ENCODE data around the gene PCDHGA1. TPM values are rescaled to one million over a fixed set of nuclear protein-coding genes. Genes with fewer than 3 reads are reported as not detected.

The PCDHGA1 gene
- total and polyA plus RNA-seq, 2 of the 4 experiments (the other 2 are of a cell fraction), result 0.90 to 0.92 TPM

DNA sequence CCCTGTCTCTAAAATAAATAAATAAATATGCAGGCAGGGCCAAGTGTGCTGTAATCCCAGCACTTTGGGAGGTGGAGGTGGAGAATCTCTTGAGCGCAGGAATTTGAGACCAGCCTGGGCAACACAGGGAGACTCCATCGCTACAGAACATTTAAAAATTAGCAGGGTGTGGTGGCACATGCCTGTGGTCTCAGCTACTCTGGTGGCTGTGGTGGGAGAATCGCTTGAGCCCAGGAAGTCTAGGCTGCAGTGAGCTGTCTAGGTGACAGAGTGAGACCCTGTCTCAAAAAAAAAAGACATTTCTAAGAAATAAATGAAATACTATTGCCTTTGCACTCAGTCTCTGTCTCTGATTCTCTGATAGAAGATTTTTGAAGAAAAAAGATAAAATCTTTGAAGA lies 81.3 kb downstream of the PCDHGA1 start:
- ATAC-seq (ENCODE audit: low read depth) (no peak), DNase-seq (no peak)
- intact Hi-C loops (cut with micrococcal nuclease) (loop anchor here (5.0 kb wide), 1 partner anchor 84 kb away; no protein-coding TSS in a partner anchor), dilution Hi-C loops (cut with HindIII; ENCODE audit: low sequenced_read_pairs, unreplicated experiment) (no loop called here), in situ Hi-C loops (cut with MboI; ENCODE audit: low sequenced_read_pairs) (no loop called here)
- Histone ChIP-seq H3K56ac (ENCODE audit: extremely low read depth, insufficient read depth, low read length) (no peak overlapping the region; the same call in 1 of the 2 replicates), H3K4me1 (ENCODE audit: control insufficient read depth, insufficient read depth, low read length) (no peaks in the 10 kb centered on the region), H4K5ac (ENCODE audit: low read depth, low read length) (no peak overlapping the region), H2AK9ac (replicated peaks; ENCODE audit: low read depth, low read length, poor library complexity) (no peak overlapping the region), H3K23ac (ENCODE audit: low read depth, low read length) (no peak overlapping the region), H3K4me2 (ENCODE audit: low read depth, low read length) (no peak overlapping the region; the same call in 1 of the 2 replicates), H3K18ac (ENCODE audit: low read depth, low read length) (no peak overlapping the region), H3K9me3 (ENCODE audit: control insufficient read depth, insufficient read depth, low read length) (peaks cover 52% of the 10 kb centered on the region), H4K20me1 (ENCODE audit: insufficient read depth, low read length) (no peaks in the 10 kb centered on the region), H4K91ac (ENCODE audit: insufficient read depth, low read depth, low read length) (no peak overlapping the region), H2AFZ (replicated peaks; ENCODE audit: low read length, poor library complexity) (no peak overlapping the region), H3K79me1 (ENCODE audit: low read depth in 1 of 2, low read length in 2 of 2) (peaks cover 7 to 8% of the 10 kb centered on the region in 2 experiments; a peak in 2 of 4 replicates), H2BK5ac (ENCODE audit: low read depth, low read length, poor library complexity, severe bottlenecking) (no peak overlapping the region), H3K9ac (ENCODE audit: low read depth, low read length) (no peak overlapping the region), H2BK20ac (ENCODE audit: low read depth, low read length) (no peak overlapping the region), H3K27ac (ENCODE audit: insufficient read depth, low read length) (no peak overlapping the region), H3K14ac (replicated peaks; ENCODE audit: low read depth, low read length) (no peak overlapping the region), H3K4ac (ENCODE audit: low read depth, low read length) (no peak overlapping the region), H3K9me1 (ENCODE audit: insufficient read depth, low read length) (no peaks in the 10 kb centered on the region), H2BK15ac (ENCODE audit: low read depth, low read length) (no peak overlapping the region), H3K36me3 (ENCODE audit: control insufficient read depth, insufficient read depth, low read length) (peaks cover 13% of the 10 kb centered on the region; the same call in 1 of the 2 replicates), H4K8ac (ENCODE audit: low read depth in 2 of 2, low read length in 2 of 2) (no peak overlapping the region), H2AK5ac (ENCODE audit: low read depth, low read length) (no peak overlapping the region), H3K4me3 (ENCODE audit: insufficient read depth, low read depth, low read length) (no peak overlapping the region), H2BK120ac (ENCODE audit: low read depth, low read length) (no peak overlapping the region), H3K27me3 (ENCODE audit: control insufficient read depth, insufficient read depth, low read length) (no peaks in the 10 kb centered on the region)
- POLR2A ChIA-PET (ENCODE audit: unreplicated experiment), result no interaction called here
- CTCF ChIA-PET, result interaction anchor here (1.0 to 2.8 kb wide), 3 partner anchors 65 to 152 kb away, joined by 3 to 19 read pairs (median 3); no protein-coding TSS in a partner anchor
- WGBS, 2 experiments (ENCODE audit: extremely low coverage in 2 of 2, insufficient read length in 1 of 2), result no CpG with 5 or more reads among the region's 3 CpGs
- no peak for TF ChIP-seq RCOR1 (IDR thresholded peaks at IDR 0.05; ENCODE audit: insufficient replicate concordance, low read length)
- no peak for TF ChIP-seq MXI1 (IDR thresholded peaks at IDR 0.05; ENCODE audit: borderline replicate concordance, low read depth, low read length)
- no peak for TF ChIP-seq MAFK (IDR thresholded peaks at IDR 0.05; ENCODE audit: low read depth, low read length)
- TF ChIP-seq NFE2L2 (IDR thresholded peaks at IDR 0.05; ENCODE audit: low read depth, low read length), result no peak
- no TSS peak for BruUV-seq (replicated peaks)
